Fibroblast of skin of right biceps (primary cell): ENCODE results near the gene ACSL3.
A peak's percentile ranks its signal among the peaks of the same experiment; 100 is the strongest.

ENCODE experiments used
- DNase-seq: peaks from one replicate; pipeline ENCODE4 v3.0.0-alpha.2; 2013

Gene ACSL3

GRCh38 chr2:222883420-222883819, 22.6 kb downstream of the ACSL3 start:
- no peak for DNase-seq

DNA sequence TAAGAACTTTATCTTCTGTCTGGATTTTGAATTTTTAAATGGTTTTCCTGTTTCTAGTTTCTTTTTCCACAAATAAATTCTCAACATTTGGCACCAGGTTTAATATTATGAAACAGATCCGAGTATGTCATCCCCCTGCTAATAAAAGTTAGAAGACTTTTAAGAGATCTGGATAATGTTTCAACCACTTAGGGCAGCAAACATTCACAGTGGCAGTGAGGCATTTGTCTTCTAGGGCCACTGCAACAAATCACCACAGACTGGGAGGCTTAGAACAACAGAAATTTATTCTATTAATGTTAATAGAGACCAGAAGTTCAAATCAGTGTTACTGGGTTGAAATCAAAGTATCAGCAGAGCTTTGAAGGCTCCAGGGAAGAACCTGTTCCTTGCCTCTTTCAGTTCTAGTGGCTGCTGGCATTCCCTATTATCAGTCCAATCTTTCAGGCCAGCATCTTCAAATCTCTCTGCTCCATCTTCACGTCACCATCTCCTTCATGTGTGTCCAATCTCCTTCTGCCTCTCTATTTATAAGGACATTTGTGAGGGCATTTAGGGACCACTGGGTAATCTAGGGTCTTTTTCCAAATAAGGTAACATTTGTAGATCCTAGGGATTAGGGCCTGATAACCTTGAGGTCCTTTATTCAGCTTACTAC, 23.4 kb downstream of the ACSL3 start:
- no peak for DNase-seq

- no peak for DNase-seq
These were observed 24.1 kb downstream of the ACSL3 start for GRCh38 chr2:222884805-222885424.

GRCh38 chr2:222887124-222887523, 26.3 kb downstream of the ACSL3 start:
- peak; percentile 64 for DNase-seq

GRCh38 chr2:222888716-222889115, 27.9 kb downstream of the ACSL3 start:
- no peak for DNase-seq

- no peak for DNase-seq
These were observed 31.1 kb downstream of the ACSL3 start for GRCh38 chr2:222891890-222892289.

- no peak for DNase-seq
These were observed 31.5 kb downstream of the ACSL3 start for GRCh38 chr2:222892321-222892720.

- DNase-seq = no peak
These were observed 31.9 kb downstream of the ACSL3 start for GRCh38 chr2:222892761-222893160.

DNA sequence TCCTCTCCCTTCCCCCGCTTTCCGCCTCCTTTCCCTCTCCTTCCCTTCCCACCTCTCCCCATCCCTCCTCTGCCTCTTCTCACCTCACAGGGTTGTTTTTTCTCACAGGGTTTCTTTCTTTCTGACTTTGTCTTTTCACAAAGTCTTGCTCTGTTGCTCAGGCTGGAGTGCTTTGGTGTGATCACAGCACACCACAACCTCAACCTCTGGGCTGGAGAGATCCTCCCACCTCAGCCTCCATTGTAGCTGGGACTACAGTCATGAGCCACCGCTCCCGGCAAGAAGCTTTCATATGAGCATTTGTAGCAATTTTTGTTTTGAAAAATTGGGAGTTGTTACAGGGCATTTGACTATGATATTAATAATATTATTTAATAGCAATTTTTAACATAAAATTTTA, 32.9 kb downstream of the ACSL3 start:
- DNase-seq = no peak

- DNase-seq = no peak
These were observed 34.3 kb downstream of the ACSL3 start for GRCh38 chr2:222895144-222895543.

GRCh38 chr2:222897898-222898297, 37.1 kb downstream of the ACSL3 start:
- DNase-seq = no peak

GRCh38 chr2:222899413-222900181, 38.8 kb downstream of the ACSL3 start:
- DNase-seq = no peak

DNA sequence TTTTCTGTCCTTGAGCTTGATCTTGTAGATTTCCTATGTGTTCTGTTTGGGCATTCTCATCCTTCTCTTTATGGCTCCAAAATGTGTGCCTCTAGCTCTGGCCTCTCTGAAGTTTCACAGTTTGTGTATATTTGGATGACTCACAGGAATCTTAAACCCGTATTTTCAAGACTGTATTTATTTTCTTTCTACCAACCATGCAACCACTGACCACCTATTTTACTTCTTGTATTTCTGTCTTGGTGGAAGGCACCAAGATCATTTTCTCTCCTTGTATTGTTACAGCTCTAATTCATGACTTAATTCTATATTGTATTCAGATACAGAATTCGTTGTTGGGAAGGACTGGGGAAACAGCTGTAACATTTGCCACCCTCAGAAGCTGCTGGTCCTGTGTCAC, 39.5 kb downstream of the ACSL3 start:
- DNase-seq = peak; percentile 49

DNA sequence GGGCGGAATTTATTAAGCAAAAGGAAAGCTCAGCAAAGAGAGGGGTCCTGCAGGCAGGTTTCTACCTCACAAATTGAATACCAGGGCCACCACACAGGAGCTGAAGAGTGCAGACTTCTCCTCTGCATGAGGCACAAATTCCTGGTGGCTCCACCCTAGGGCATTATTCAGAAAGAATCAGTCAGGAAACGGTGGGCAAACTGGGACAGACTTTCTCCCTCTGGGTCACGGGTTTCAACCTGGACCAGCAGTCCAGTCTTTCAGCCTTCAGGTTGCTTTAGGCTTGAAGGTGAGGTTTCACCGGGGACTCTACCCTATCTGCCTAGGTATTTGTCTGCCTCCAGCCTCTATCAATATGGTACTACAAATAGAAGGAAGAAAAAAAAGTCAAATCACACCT, 41.8 kb downstream of the ACSL3 start:
- no peak for DNase-seq

GRCh38 chr2:222903234-222904220, 42.7 kb downstream of the ACSL3 start:
- peak; percentile 62 for DNase-seq

- peak; percentile 87 for DNase-seq
These were observed 43.9 kb downstream of the ACSL3 start for GRCh38 chr2:222904557-222905258.

GRCh38 chr2:222907048-222907447, 46.2 kb downstream of the ACSL3 start:
- DNase-seq = no peak

DNA sequence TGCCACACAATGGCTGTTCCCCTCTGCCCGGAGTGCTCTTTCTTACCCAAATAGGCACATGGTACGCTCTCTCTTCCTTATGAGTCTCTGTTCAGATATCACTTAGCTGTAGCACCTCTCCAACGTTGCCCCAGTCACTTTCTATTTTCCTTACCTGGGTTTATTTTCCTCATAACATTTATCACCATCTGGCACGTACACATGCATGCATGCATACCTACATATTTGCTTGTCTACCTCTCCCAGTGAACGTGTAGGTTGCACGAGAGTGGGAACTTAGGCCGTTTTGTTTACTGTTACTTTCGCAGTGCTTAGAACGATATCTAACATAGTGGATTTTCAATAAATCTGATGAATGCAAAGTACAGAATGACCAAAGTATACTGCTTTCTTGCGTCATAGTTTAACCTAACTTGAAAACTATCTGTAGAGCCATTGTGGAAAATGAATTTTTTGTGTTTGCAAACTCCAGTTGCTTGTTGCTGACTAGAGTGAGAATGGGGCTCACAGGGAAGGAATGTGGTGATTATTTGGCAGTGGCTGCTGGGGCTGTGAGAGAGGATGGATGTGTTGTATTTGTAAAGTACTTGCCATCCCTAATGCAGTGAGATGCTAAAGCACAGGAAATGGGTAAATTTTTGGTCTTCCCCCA, 47.1 kb downstream of the ACSL3 start:
- DNase-seq = peak; percentile 73

- DNase-seq = no peak
These were observed 48.5 kb downstream of the ACSL3 start for GRCh38 chr2:222909286-222909685.

DNA sequence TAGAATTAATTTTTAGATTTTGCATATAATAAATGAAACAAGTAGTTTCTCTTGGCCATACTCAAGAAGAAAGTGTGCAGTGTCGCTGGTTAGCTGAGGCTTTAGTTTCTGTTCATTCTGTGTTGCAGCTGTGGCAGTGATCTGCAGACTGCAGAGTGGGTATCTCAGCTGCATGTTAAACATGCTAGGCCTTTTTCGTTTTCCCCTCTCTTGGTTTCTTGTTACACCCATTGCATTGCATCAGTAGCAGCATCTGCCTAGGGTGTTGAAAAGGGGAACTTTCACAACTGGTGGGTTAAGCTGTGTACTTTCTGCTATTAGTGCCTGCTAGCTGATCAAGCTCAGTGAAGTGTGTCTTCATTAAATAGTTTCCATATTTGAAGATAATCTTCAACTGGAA, 51.3 kb downstream of the ACSL3 start:
- DNase-seq = peak; percentile 52

DNA sequence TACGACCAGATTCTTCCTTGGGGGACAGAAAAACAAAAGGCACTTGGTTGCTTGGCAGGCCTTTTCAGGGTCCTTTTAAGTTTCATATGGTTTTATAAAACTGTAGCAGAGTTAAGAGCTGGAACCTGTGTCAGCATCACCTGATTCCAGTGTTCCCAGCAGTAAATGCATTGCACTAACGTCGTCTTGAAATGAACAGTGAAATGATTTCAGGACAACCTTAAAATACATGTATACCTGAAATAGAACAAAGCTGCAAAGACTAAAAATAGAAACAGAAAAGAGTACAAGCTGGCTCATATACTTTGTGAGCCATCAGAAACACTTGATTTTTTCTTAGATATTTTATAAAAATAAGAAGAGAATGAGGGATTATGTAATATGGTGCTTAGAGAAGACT, 51.9 kb downstream of the ACSL3 start:
- DNase-seq = no peak
